PFSK-1 (cell line): Measurements from ENCODE around the gene ARHGEF35.

Experiments
- FOXP2 ChIP-seq: optimal IDR thresholded peaks from 2 replicates; pipeline ENCODE3; 2011; ENCODE audit warnings: borderline replicate concordance, control low read depth, inconsistent platforms; ENCODE audit not compliant: insufficient read depth; ENCODE audit errors: extremely low read length, extremely low read depth
- POLR2AphosphoS5 ChIP-seq: IDR thresholded peaks from 2 replicates; pipeline ENCODE4 v1.6.1; 2012; ENCODE audit warnings: low read depth, mild to moderate bottlenecking, control low read depth, low read length, moderate library complexity
- REST ChIP-seq, 2 experiments: IDR thresholded peaks; 2 replicates each; pipeline versions ENCODE4 v1.6.1 to v1.8.0; 2011 to 2012; ENCODE audit warnings: low read depth in 2 of 2, low read length in 2 of 2, control low read depth in 1 of 2, inconsistent platforms in 1 of 2, mild to moderate bottlenecking in 1 of 2, moderate library complexity in 1 of 2; ENCODE audit not compliant: insufficient read depth in 1 of 2
- SIN3A ChIP-seq: IDR thresholded peaks from 2 replicates; pipeline ENCODE4 v1.6.1; 2012; ENCODE audit warnings: mild to moderate bottlenecking, low read length, moderate library complexity, borderline replicate concordance; ENCODE audit not compliant: insufficient read depth
- TAF1 ChIP-seq: IDR thresholded peaks from 2 replicates; pipeline ENCODE4 v1.6.1; 2012; ENCODE audit warnings: low read length, control low read depth, borderline replicate concordance; ENCODE audit not compliant: insufficient read depth

The ARHGEF35 gene

GRCh38 chr7:144148224-144148827 is 47.3 kb downstream of the ARHGEF35 start:
- TF ChIP-seq SIN3A (no peak), POLR2AphosphoS5 (no peak), TAF1 (no peak), REST (IDR thresholded peaks at IDR 0.05; ENCODE audit: insufficient read depth in 1 of 2, low read depth in 2 of 2, low read length in 2 of 2) (no peak), FOXP2 (no peak)

GRCh38 chr7:144144426-144144825 is 51.2 kb downstream of the ARHGEF35 start:
- TF ChIP-seq FOXP2 (no peak), SIN3A (no peak), TAF1 (no peak), POLR2AphosphoS5 (no peak), REST (IDR thresholded peaks at IDR 0.05; ENCODE audit: insufficient read depth in 1 of 2, low read depth in 2 of 2, low read length in 2 of 2) (no peak)

GRCh38 chr7:144142187-144142586 is 53.4 kb downstream of the ARHGEF35 start:
- TF ChIP-seq SIN3A (no peak), POLR2AphosphoS5 (no peak), REST (IDR thresholded peaks at IDR 0.05; ENCODE audit: insufficient read depth in 1 of 2, low read depth in 2 of 2, low read length in 2 of 2) (no peak), TAF1 (no peak), FOXP2 (no peak)

GRCh38 chr7:144137501-144137900 is 58.1 kb downstream of the ARHGEF35 start:
- TF ChIP-seq FOXP2 (no peak), POLR2AphosphoS5 (no peak), REST (IDR thresholded peaks at IDR 0.05; ENCODE audit: insufficient read depth in 1 of 2, low read depth in 2 of 2, low read length in 2 of 2) (no peak), SIN3A (no peak), TAF1 (no peak)
